ENCODE results near the gene MSH3. TPM values are rescaled to one million over a fixed set of nuclear protein-coding genes. Genes with fewer than 3 reads are reported as not detected.
"Not testable (repeated sequence)": the region's sequence is repeated elsewhere in the genome, so short reads cannot be mapped to it uniquely, and the experiment has no call there.

The MSH3 gene
- total RNA-seq, 1 donor from 2014 or later = 17.0 TPM

GRCh38 chr5:80739496-80739895 is 85.0 kb downstream of the MSH3 start:
- Histone ChIP-seq H3K4me3 (no peak overlapping the region), H3K9me3 (no peaks in the 10 kb centered on the region), H3K27ac (no peak overlapping the region), H3K36me3 (peaks cover 18% of the 10 kb centered on the region), H3K4me1 (no peaks in the 10 kb centered on the region), H3K27me3 (ENCODE audit: low read depth) (no peaks in the 10 kb centered on the region)
- no peak for ATAC-seq
- TF ChIP-seq CTCF (IDR thresholded peaks at IDR 0.05) = no peak
- DNase-seq = no peak
- intact Hi-C loops (cut with DNase I) = no loop called here

GRCh38 chr5:80739898-80740297 is 85.4 kb downstream of the MSH3 start:
- Histone ChIP-seq H3K4me3 (no peak overlapping the region), H3K27ac (no peak overlapping the region), H3K27me3 (ENCODE audit: low read depth) (no peaks in the 10 kb centered on the region), H3K9me3 (no peaks in the 10 kb centered on the region), H3K4me1 (no peaks in the 10 kb centered on the region), H3K36me3 (peaks cover 22% of the 10 kb centered on the region)
- no peak for TF ChIP-seq CTCF (IDR thresholded peaks at IDR 0.05)
- ATAC-seq (no peak), DNase-seq (no peak)
- intact Hi-C loops (cut with DNase I) = no loop called here

- intact Hi-C loops (cut with DNase I); H3K27me3 ChIP-seq (ENCODE audit: low read depth); DNase-seq; ATAC-seq; H3K4me3 ChIP-seq; H3K27ac ChIP-seq; H3K4me1 ChIP-seq; H3K9me3 ChIP-seq: not testable (repeated sequence)
- peaks cover 28% of the 10 kb centered on the region for H3K36me3 ChIP-seq
Measured at GRCh38 chr5:80740488-80740887, 86.0 kb downstream of the MSH3 start.

GRCh38 chr5:80740999-80741398 is 86.5 kb downstream of the MSH3 start:
- H3K9me3 ChIP-seq = no peaks in the 10 kb centered on the region
- ATAC-seq (no peak), DNase-seq (no peak)
- TF ChIP-seq CTCF (IDR thresholded peaks at IDR 0.05) = no peak
- H3K4me1 ChIP-seq = no peaks in the 10 kb centered on the region
- peaks cover 33% of the 10 kb centered on the region for H3K36me3 ChIP-seq
- H3K27ac ChIP-seq = no peak overlapping the region
- intact Hi-C loops (cut with DNase I) = no loop called here
- no peak overlapping the region for H3K4me3 ChIP-seq
- H3K27me3 ChIP-seq (ENCODE audit: low read depth) = no peaks in the 10 kb centered on the region

GRCh38 chr5:80744149-80744548 is 89.7 kb downstream of the MSH3 start:
- H3K27ac ChIP-seq = no peak overlapping the region
- intact Hi-C loops (cut with DNase I) = no loop called here
- H3K36me3 ChIP-seq = peaks cover 46% of the 10 kb centered on the region
- no peak overlapping the region for H3K4me3 ChIP-seq
- H3K9me3 ChIP-seq = no peaks in the 10 kb centered on the region
- H3K4me1 ChIP-seq = no peaks in the 10 kb centered on the region
- no peak for TF ChIP-seq CTCF (IDR thresholded peaks at IDR 0.05)
- DNase-seq = no peak
- no peak for ATAC-seq
- H3K27me3 ChIP-seq (ENCODE audit: low read depth) = no peaks in the 10 kb centered on the region

GRCh38 chr5:80745490-80745889 is 91.0 kb downstream of the MSH3 start:
- Histone ChIP-seq H3K27me3 (ENCODE audit: low read depth) (no peaks in the 10 kb centered on the region), H3K9me3 (no peaks in the 10 kb centered on the region), H3K4me3 (no peak overlapping the region), H3K27ac (no peak overlapping the region), H3K4me1 (no peaks in the 10 kb centered on the region), H3K36me3 (peaks cover 42% of the 10 kb centered on the region)
- DNase-seq = no peak
- ATAC-seq = no peak
- no peak for TF ChIP-seq CTCF (IDR thresholded peaks at IDR 0.05)
- intact Hi-C loops (cut with DNase I) = no loop called here

Measured in lower lobe of right lung (tissue), 2 donors.